ENCODE data around the gene EFNA1. TPM values are rescaled to one million over a fixed set of nuclear protein-coding genes. Genes with fewer than 3 reads are reported as not detected.

The EFNA1 gene
- total and polyA plus RNA-seq, 2 experiments from 2014 or later = 78.7 to 172 TPM

GRCh38 chr1:155137154-155137949, 9.7 kb downstream of the EFNA1 start:
- DNase-seq (ENCODE audit: low spot score) = no peak
- H3K36me3 ChIP-seq (replicated peaks; ENCODE audit: insufficient read depth, low read depth) = no peaks in the 10 kb centered on the region
- WGBS (ENCODE audit: low lambda C conversion rate, missing lambda C conversion rate) = 94% methylated on average over 6 of the region's 6 CpGs
- H3K4me1 ChIP-seq (ENCODE audit: insufficient read depth) = peaks cover 34% of the 10 kb centered on the region
- H3K79me2 ChIP-seq = peaks cover 31% of the 10 kb centered on the region
- peak overlapping the region; percentile 81 for H3K4me2 ChIP-seq
- no peaks in the 10 kb centered on the region for H4K20me1 ChIP-seq (ENCODE audit: insufficient read depth, poor library complexity, severe bottlenecking)
- H2AFZ ChIP-seq = no peak overlapping the region
- H3K27ac ChIP-seq = peak overlapping the region; percentile 99
- H3K4me3 ChIP-seq = no peak overlapping the region
- H3K9me3 ChIP-seq (ENCODE audit: low read depth) = no peaks in the 10 kb centered on the region
- TF ChIP-seq EZH2 (IDR thresholded peaks at IDR 0.05; ENCODE audit: borderline replicate concordance) (no peak), CTCF (IDR thresholded peaks at IDR 0.05; ENCODE audit: poor library complexity) (no peak), EZH2phosphoT487 (IDR thresholded peaks at IDR 0.05; ENCODE audit: low read depth, severe bottlenecking, unreplicated experiment) (no peak)
- H3K9me2 ChIP-seq (replicated peaks; ENCODE audit: insufficient read depth) = no peaks in the 10 kb centered on the region
- no peaks in the 10 kb centered on the region for H3K27me3 ChIP-seq

- peak; percentile 90 for DNase-seq (ENCODE audit: low spot score)
- Histone ChIP-seq H3K4me3 (peak within 1 kb of the TSS; percentile 87), H3K9me2 (replicated peaks; ENCODE audit: insufficient read depth) (no peaks in the 10 kb centered on the region), H3K27ac (peak within 1 kb of the TSS; percentile 94), H3K4me1 (ENCODE audit: insufficient read depth) (peaks cover 18% of the 10 kb centered on the region), H3K79me2 (peaks cover 27% of the 10 kb centered on the region), H3K36me3 (replicated peaks; ENCODE audit: insufficient read depth, low read depth) (no peaks in the 10 kb centered on the region), H3K9me3 (ENCODE audit: low read depth) (no peaks in the 10 kb centered on the region), H3K4me2 (peak within 1 kb of the TSS; percentile 95), H2AFZ (peak within 1 kb of the TSS; percentile 97), H3K27me3 (no peaks in the 10 kb centered on the region), H4K20me1 (ENCODE audit: insufficient read depth, poor library complexity, severe bottlenecking) (no peaks in the 10 kb centered on the region)
- TF ChIP-seq EZH2 (IDR thresholded peaks at IDR 0.05; ENCODE audit: borderline replicate concordance) (no peak), CTCF (IDR thresholded peaks at IDR 0.05; ENCODE audit: poor library complexity) (no peak), EZH2phosphoT487 (IDR thresholded peaks at IDR 0.05; ENCODE audit: low read depth, severe bottlenecking, unreplicated experiment) (no peak)
- 1% methylated on average over 42 of the region's 42 CpGs for WGBS (ENCODE audit: low lambda C conversion rate, missing lambda C conversion rate)
Observed at GRCh38 chr1:155139895-155140629, 12.4 kb downstream of the EFNA1 start, which contains the start of gene DPM3. DPM3 (minus strand) TSS chr1:155140531; CDS start chr1:155140240, 291 bp downstream.

- Histone ChIP-seq H3K9me2 (replicated peaks; ENCODE audit: insufficient read depth) (no peaks in the 10 kb centered on the region), H3K4me2 (peak overlapping the region; percentile 95), H3K36me3 (replicated peaks; ENCODE audit: insufficient read depth, low read depth) (no peaks in the 10 kb centered on the region), H3K9me3 (ENCODE audit: low read depth) (no peaks in the 10 kb centered on the region), H3K4me1 (ENCODE audit: insufficient read depth) (peaks cover 18% of the 10 kb centered on the region), H3K79me2 (peaks cover 27% of the 10 kb centered on the region), H3K27ac (no peak overlapping the region), H3K4me3 (peak overlapping the region; percentile 87), H4K20me1 (ENCODE audit: insufficient read depth, poor library complexity, severe bottlenecking) (no peaks in the 10 kb centered on the region), H2AFZ (peak overlapping the region; percentile 97), H3K27me3 (no peaks in the 10 kb centered on the region)
- WGBS (ENCODE audit: low lambda C conversion rate, missing lambda C conversion rate) = 7% methylated on average over 11 of the region's 11 CpGs
- TF ChIP-seq EZH2phosphoT487 (IDR thresholded peaks at IDR 0.05; ENCODE audit: low read depth, severe bottlenecking, unreplicated experiment) (no peak), EZH2 (IDR thresholded peaks at IDR 0.05; ENCODE audit: borderline replicate concordance) (no peak), CTCF (IDR thresholded peaks at IDR 0.05; ENCODE audit: poor library complexity) (no peak)
- no peak for DNase-seq (ENCODE audit: low spot score)
Observed at GRCh38 chr1:155140630-155140953, 12.9 kb downstream of the EFNA1 start.
